ENCODE measurements around the gene UPK1A.

GRCh38 chr19:35644987-35645679 lies 21.2 kb upstream of the UPK1A start:
- TF ChIP-seq FOXK1 (CRISPR knock-in tag; IDR thresholded peaks at IDR 0.05) (no peak), SP1 (CRISPR knock-in tag; conservative IDR thresholded peaks at IDR 0.05) (no peak; the same call in 1 of the 2 replicates), ATF3 (CRISPR knock-in tag; conservative IDR thresholded peaks at IDR 0.05) (no peak), ZNF423 (CRISPR knock-in tag; IDR thresholded peaks at IDR 0.05) (no peak), ZNF232 (CRISPR knock-in tag; IDR thresholded peaks at IDR 0.05) (no peak), CTCF (IDR thresholded peaks at IDR 0.05) (no peak), TP53 (CRISPR knock-in tag; IDR thresholded peaks at IDR 0.05) (no peak), TEAD1 (CRISPR knock-in tag; IDR thresholded peaks at IDR 0.05) (no peak), NR2C2 (CRISPR knock-in tag; IDR thresholded peaks at IDR 0.05) (no peak), JUN (CRISPR knock-in tag; IDR thresholded peaks at IDR 0.05) (no peak), ATF2 (CRISPR knock-in tag; IDR thresholded peaks at IDR 0.05; ENCODE audit: borderline replicate concordance, low read depth) (no peak), PREB (CRISPR knock-in tag; IDR thresholded peaks at IDR 0.05; ENCODE audit: borderline replicate concordance) (no peak), MLX (CRISPR knock-in tag; IDR thresholded peaks at IDR 0.05) (no peak), CBFB (CRISPR knock-in tag; IDR thresholded peaks at IDR 0.05; ENCODE audit: low read depth) (no peak)
